Measurements from ENCODE around the gene PPIL1.

Gene PPIL1

DNA sequence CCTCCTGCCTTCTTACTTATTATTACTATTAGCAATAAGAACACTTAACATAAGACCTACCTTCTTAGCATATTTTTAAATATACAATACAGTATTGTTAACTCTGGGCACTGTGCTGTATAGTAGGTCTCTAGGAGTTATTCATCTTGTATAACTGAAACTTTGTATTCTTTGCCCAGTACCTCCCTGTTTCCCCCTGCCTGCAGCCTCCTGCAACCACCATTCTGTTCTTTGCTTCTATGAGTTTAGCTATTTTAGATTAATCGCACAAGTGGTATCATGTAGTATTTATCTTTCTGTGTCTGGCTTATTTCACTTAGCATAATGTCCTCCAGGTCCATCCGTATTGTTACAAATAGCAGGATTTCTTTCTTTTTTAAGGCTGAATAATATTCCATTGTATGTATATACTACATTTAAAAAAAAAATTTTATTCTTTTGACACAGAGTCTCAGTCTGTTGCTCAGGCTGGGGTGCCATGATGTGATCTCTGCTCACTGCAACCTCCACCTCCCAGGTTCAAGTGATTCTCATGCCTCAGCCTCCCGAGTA lies 15.6 kb upstream of the PPIL1 start:
- TF ChIP-seq, protein P1, sequence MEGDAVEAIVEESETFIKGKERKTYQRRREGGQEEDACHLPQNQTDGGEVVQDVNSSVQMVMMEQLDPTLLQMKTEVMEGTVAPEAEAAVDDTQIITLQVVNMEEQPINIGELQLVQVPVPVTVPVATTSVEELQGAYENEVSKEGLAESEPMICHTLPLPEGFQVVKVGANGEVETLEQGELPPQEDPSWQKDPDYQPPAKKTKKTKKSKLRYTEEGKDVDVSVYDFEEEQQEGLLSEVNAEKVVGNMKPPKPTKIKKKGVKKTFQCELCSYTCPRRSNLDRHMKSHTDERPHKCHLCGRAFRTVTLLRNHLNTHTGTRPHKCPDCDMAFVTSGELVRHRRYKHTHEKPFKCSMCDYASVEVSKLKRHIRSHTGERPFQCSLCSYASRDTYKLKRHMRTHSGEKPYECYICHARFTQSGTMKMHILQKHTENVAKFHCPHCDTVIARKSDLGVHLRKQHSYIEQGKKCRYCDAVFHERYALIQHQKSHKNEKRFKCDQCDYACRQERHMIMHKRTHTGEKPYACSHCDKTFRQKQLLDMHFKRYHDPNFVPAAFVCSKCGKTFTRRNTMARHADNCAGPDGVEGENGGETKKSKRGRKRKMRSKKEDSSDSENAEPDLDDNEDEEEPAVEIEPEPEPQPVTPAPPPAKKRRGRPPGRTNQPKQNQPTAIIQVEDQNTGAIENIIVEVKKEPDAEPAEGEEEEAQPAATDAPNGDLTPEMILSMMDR (IDR thresholded peaks at IDR 0.05; ENCODE audit: borderline replicate concordance, control extremely low read depth, extremely low read depth, insufficient read depth, missing control alignments): no peak
- in situ Hi-C loops (cut with MboI; ENCODE audit: low sequenced_read_pairs, unreplicated experiment): no loop called here
- no peak for DNase-seq (ENCODE audit: low spot score)

- peak; percentile 28 for DNase-seq (ENCODE audit: low spot score)
- TF ChIP-seq, protein P1 (IDR thresholded peaks at IDR 0.05; ENCODE audit: borderline replicate concordance, control extremely low read depth, extremely low read depth, insufficient read depth, missing control alignments): no peak
- in situ Hi-C loops (cut with MboI; ENCODE audit: low sequenced_read_pairs, unreplicated experiment): loop anchor here (10.0 kb wide), 1 partner anchor 116 kb away; the partner anchor contains the start of gene FGD2
Measured at GRCh38 chr6:36888654-36889481, 14.3 kb upstream of the PPIL1 start.

- no peak for DNase-seq (ENCODE audit: low spot score)
- in situ Hi-C loops (cut with MboI; ENCODE audit: low sequenced_read_pairs, unreplicated experiment): loop anchor here (10.0 kb wide), 1 partner anchor 117 kb away; the partner anchor contains the start of gene FGD2
- TF ChIP-seq, protein P1 (IDR thresholded peaks at IDR 0.05; ENCODE audit: borderline replicate concordance, control extremely low read depth, extremely low read depth, insufficient read depth, missing control alignments): no peak
Measured at GRCh38 chr6:36888115-36888643, 13.6 kb upstream of the PPIL1 start.

DNA sequence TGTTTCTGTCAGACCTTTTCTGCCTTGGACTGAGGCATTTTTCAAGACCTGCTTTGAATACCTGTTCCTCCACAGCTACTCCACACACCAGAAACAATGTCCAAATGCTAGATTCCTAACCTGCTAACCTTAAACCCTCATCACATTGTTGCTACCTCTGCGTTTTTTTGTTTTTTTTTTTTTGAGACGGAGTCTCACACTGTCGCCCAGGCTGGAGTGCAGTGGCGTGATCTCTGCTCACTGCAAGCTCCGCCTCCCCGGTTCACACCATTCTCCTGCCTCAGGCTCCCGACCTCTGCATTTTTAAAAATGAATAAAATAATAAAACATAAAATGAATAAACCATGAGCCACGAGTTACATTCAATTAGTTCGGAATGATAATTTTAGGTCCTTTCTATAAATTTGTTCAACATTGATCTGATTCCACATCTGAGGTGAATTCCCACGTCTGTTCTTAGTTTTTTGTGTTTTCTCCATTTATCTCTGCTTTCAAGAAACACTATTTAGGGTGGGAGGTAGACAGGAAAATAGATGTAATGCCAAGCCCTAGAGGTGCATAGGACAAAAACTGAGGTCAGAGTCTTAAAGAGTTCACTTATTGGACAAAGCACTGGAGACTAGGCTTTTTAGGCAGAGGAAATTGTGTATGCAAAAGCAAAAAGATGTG lies 12.5 kb upstream of the PPIL1 start:
- TF ChIP-seq, protein P1 (IDR thresholded peaks at IDR 0.05; ENCODE audit: borderline replicate concordance, control extremely low read depth, extremely low read depth, insufficient read depth, missing control alignments): no peak
- no peak for DNase-seq (ENCODE audit: low spot score)
- in situ Hi-C loops (cut with MboI; ENCODE audit: low sequenced_read_pairs, unreplicated experiment): loop anchor here (10.0 kb wide), 1 partner anchor 118 kb away; the partner anchor contains the start of gene FGD2

DNA sequence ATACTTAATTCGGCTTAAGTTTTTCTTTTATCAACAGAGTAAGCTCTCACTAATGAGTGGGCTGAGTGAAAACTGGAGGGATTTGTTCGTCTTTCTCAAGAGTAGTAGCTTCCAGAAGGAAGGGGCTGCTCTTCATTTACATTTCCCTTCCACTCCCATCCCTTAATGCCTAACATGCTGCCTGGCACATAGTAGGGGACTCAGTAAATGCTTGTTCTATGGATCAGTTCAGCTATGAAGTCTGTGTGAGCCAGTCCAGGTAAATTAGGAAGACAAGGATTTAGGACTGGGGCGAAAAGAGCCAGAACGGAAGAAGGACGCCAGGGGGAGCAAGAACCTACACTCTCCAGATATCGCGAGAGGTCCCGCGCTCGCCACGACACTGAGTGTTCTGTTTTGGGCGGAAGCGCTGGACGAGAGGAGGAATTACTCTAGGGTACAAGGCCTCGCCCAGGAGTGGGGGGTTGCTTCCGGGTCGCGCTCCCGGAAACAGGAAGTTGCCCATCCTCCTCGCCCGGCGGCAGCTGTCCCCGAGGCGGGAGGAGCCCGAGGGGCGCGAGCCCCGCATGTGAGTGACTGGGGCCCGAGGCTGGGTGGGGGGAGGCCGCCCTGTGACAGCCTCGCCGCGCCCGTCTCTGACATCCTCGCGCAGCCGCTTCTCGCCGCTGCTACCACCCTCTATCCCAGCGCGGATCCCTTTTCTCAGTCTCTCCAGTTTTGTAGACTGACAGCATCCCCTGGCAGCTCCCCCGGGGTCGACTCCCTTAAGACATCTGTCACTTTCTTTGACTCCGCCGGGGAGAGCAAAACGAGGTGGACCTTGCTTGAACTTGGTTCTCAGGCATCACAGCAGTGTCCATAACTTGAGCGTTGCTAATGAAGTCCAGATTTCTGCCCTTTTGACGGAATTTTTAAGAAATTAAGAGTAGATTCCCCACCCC lies 11.1 kb upstream of the PPIL1 start, which contains the start of gene C6orf89:
Gene C6orf89, plus strand, starts transcription at position 492 of the 941 bp plus-strand sequence. CDS start 13,493 bp downstream, outside the sequence.
- TF ChIP-seq, protein P1 (IDR thresholded peaks at IDR 0.05; ENCODE audit: borderline replicate concordance, control extremely low read depth, extremely low read depth, insufficient read depth, missing control alignments): peak; percentile 75
- in situ Hi-C loops (cut with MboI; ENCODE audit: low sequenced_read_pairs, unreplicated experiment): loop anchor here (10.0 kb wide), 1 partner anchor 119 kb away; the partner anchor contains the start of gene FGD2
- peak; percentile 94 for DNase-seq (ENCODE audit: low spot score)

All from GM13976 (cell line).